GM21515 (cell line): ENCODE measurements around the gene AMDHD1.

Source experiments
- ATAC-seq: cut with Tn5 transposase; IDR thresholded peaks from one replicate; pipeline ENCODE4 v1.9.1; 2021; ENCODE audit not compliant: unreplicated experiment

The AMDHD1 gene

DNA sequence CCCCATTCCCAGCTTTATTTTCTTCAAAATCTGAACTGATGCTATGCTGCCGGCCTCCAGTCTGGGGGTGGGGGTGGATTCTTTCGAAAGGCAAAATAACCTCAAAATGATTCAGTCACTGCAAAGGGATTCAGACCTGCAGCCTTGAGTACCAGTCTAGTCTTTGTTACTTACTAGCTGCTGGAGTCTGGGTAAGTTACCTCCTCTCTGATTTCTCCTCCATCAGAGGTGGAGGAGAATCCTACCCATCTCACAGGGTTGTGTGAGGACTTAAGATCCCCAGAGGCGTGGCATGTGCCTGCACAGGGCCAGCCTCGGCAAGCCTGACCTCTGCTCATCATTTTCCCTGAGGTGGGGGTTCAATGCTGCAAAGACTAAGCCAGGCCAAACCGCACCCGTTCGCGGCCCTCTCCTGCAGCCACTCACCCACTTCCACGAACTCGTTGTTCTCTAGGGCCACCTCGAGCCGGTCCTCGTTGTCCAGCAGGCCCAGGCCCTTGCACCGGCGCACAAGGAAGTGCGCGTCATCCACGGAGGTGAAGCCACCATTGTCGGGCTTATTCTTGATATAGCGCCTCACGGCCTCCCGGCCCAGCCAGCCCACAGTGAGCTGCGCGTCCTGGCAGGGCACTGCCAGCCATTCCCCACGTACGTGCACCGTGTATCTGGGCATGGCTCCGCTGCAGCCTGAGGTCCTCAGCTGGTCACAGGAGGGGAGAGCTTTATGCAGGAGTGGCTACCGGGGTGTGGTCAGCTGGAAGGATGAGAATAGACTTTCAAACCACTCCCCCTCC lies 52.3 kb downstream of the AMDHD1 start:
- no peak for ATAC-seq

DNA sequence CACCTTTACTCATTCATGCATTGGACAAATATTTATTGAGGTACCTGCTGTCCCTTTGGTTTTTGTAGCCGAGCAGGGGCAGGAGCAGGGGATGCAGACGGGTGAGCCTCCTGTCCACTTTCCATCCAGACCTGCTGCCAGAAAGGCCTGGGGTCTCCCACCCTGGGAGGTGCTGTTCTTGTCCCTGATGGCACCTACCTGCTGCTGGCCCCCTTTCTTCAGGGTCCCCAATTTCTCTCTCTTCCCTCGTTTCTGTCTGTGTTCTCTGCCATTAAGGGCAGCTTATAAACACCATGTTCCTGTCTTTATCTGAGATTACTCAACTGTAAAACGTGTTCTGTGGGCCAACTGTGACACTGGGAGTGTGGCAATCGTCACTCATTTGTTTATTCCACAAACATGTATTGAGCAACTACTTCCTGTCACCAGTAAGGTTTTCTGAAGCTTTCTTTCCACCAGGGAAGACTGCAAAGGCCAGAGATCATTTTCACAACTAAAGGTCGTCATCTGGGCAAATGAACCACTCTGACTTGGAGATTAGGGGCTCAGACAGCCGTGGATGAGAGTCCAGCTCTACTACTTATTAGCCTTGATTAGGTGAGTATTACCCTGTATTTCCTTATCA lies 53.0 kb downstream of the AMDHD1 start, which contains the start of gene HAL:
HAL (minus strand) TSS at position 311 of the 625 bp plus-strand sequence. CDS start 434 bp downstream, outside the sequence.
- no peak for ATAC-seq

DNA sequence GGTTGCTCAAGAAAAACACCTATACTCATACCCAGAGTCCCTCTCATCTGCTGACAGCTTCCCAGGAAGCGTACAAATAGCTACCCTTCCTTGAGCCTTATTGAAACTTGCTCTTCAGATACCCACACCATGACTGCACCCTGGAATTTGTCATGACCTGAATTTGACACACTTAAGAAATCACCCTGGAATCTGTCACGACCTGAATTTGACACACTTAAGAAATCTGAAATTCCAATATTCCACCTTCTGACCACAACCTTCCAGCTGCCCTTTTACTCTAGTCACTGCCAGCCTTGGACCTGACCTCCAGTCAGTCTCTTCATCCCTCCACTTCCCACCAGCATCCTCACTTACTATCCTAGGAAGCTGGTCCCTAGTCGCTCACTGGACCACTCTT lies 54.1 kb downstream of the AMDHD1 start:
- ATAC-seq = no peak

DNA sequence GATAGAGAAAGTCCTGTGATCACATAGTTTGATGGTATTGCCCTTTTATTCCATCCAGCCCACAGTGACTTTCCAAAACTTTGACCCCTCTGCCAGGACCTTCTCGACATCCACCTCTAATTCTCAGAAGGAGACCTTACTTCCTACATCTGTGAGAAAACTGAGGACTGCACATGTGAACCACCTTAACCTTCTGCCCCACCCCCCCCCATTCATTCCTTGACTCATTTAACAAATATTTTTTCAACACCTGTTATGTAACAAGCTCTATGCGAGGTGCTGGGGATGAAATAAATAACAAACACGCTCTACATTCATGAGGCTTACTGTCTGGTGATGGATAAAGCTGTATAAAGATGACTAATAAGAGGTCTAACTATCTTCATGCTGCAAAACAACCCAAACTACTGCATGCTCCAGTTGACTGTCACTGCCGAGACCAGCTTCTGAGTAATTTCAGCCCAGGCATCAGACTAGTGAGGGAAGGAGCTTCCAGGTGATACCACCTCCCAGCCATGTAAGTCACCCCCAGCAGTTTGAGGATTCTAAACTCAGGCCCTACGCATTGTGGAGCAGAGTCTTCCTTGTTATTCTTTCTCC lies 54.9 kb downstream of the AMDHD1 start:
- ATAC-seq = no peak

DNA sequence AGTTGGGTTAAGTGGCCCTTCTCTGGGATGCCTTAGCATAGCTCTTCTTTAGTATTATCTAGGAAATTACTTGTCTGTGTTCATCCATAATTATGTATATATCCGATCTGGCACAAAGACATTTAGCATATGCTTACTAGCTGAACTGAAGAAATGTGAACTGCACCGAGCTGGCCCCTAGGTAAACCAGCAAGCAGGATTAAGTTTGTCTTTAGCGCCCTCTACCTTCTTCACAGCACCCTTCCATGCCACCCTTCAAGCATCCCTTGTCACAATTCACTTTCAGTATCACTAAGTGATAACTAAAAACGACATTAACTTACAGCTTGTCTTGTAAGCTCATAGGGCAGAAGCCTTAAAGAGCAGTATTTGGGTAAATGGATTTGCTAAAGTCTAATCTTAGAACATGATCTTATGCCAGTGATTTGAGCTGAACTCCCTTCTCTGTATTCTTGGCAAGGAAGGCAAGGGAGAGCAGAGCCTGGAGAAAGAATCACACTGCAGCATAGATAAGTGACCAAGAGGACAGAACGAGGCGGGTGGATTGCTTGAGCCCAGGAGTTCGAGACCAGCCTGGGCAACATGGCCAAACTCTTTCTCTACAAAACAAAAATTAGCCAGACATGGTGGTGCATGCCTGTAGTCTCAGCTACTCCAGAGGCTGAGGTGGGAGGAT lies 55.6 kb downstream of the AMDHD1 start:
- ATAC-seq = peak; percentile 90

DNA sequence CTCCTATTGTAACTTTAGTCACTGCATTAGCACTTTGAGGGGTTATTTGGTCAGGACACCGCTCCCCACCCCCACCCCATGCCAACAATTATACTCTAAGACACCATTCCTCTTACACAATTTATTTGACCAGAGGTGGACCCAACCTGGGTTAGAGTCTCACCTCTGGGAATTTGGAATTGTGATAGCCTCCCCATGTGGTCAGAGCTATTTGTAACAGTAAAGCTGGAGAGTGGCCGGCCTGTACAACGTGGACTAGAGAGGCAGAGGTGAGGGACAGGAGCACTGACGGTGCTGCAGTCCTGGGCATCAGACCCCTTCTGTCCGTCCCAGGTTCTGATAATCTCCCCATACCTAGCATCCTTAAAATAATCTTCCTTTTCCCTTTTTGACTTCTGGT lies 56.4 kb downstream of the AMDHD1 start:
- ATAC-seq = no peak

DNA sequence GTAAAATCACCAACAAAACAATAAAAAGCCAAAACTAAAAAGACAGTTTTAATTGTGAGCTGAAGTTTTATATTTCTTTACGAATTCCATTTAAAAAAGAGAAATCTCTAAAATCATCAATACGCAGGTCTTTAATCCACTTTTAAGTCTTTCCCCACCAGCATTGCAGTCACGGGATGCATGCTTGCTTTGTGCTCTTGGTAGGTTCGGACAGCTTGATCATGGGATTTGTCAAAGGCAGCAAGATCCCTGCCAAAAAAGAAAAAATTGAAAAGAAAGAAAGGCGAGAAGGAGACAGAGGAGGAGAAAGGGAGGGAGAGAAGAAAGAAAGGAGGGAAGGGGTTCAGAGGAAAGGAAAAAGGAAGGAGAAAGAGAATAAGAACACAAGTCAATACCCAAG lies 57.7 kb downstream of the AMDHD1 start:
- no peak for ATAC-seq

DNA sequence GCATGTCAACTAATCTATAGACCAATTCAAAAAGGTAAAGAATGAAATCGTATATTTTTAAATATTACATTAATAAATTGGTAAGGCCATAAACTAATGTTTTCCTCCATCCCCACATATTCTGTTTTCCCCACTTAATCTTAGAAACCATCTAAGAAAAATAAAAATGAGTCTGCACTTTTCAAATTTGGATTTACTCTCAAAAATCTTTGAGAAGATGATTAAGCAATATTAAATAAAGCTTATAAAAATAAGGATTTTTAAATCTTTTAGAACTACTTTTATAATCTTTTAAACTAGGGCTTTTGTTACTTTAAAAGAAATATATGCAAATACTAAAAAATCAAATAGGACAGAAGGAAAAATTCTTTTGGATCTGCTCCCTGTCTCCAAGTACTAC lies 63.6 kb downstream of the AMDHD1 start:
- no peak for ATAC-seq

DNA sequence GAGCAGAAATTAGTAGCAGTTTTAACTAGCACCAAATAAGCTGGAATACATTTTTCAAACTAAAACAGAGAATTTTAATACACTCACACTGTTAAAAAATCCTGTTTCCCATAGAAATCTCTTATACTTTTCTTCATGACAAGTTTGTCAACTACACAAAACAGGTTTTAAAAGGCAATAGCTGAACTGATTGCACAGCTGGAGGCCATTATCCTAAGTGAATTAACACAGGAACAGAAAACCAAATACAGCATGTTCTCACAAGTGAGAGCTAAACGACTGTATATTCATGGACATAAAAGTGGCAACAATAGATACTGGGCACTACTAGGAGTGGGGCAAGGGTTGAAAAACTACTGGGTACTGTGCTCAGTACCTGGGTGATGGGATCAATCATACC lies 64.6 kb downstream of the AMDHD1 start:
- ATAC-seq = no peak

DNA sequence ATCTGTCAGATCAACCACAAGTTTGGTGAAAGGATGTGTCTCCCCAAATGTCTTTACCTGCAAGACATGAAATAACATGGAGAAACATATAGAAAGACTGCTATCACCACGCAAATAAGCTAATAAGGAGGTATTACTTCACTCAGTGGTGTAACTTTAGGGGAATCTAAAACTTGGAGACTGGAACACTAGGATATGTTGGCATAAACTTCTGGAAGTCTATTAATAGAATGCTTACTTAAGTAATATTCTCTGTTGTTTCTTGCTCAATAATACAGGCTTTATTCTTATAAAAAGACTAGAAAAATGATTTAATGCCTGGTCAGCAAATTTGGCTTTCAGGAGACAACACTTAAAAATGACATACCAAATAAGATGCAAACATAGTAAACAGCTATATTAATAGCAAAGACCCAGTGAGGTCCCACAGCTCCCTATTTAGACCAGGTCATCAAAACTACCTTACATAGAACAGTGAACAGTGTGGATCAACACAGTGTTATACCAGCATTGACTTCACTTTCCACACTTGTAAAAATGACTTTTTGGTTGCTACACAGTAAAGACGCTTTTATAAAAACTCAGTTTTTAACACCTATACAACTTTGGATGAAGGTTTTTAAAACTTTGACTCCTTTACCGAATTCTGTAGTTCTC lies 71.9 kb downstream of the AMDHD1 start:
- no peak for ATAC-seq

DNA sequence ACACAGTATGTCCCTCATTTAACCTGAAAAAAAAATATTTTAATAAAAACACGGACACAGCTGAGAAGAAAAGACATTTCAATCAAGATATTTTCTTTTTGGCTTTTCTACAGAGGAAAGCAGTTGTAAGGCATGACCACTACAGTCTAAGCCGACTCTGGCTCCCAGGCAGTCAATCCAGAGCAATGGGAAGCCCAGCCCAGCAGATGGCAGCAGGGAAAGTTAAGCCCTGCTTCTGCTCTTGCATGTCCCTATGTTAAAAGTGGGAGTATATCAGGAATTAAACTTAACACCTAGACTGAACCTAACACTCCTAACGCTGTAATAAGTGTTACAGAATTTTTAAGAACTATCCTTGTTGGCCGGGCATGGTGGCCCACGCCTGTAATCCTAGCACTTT lies 72.5 kb downstream of the AMDHD1 start:
- no peak for ATAC-seq
